ENCODE measurements around the gene TCF7L2.

The TCF7L2 gene

GRCh38 chr10:112912410-112912928 lies 37.6 kb upstream of the TCF7L2 start:
- no peak overlapping the region for H3K27ac ChIP-seq (replicated peaks)
- DNase-seq (ENCODE audit: low read depth in 1 of 2, low spot score in 1 of 2), result peak in 1 of 2 experiments; percentile 10
- no peak overlapping the region for H3K4me3 ChIP-seq (replicated peaks; ENCODE audit: insufficient read depth, low read length)
- H3K27me3 ChIP-seq (ENCODE audit: insufficient read depth, poor library complexity, severe bottlenecking), result no peaks in the 10 kb centered on the region
- TF ChIP-seq SPI1 (IDR thresholded peaks at IDR 0.05; ENCODE audit: borderline replicate concordance, low read depth) (no peak), GABPA (IDR thresholded peaks at IDR 0.05; ENCODE audit: low read depth) (no peak), POLR2AphosphoS5 (IDR thresholded peaks at IDR 0.05; ENCODE audit: low read depth) (no peak)
- TF ChIP-seq, protein P1, sequence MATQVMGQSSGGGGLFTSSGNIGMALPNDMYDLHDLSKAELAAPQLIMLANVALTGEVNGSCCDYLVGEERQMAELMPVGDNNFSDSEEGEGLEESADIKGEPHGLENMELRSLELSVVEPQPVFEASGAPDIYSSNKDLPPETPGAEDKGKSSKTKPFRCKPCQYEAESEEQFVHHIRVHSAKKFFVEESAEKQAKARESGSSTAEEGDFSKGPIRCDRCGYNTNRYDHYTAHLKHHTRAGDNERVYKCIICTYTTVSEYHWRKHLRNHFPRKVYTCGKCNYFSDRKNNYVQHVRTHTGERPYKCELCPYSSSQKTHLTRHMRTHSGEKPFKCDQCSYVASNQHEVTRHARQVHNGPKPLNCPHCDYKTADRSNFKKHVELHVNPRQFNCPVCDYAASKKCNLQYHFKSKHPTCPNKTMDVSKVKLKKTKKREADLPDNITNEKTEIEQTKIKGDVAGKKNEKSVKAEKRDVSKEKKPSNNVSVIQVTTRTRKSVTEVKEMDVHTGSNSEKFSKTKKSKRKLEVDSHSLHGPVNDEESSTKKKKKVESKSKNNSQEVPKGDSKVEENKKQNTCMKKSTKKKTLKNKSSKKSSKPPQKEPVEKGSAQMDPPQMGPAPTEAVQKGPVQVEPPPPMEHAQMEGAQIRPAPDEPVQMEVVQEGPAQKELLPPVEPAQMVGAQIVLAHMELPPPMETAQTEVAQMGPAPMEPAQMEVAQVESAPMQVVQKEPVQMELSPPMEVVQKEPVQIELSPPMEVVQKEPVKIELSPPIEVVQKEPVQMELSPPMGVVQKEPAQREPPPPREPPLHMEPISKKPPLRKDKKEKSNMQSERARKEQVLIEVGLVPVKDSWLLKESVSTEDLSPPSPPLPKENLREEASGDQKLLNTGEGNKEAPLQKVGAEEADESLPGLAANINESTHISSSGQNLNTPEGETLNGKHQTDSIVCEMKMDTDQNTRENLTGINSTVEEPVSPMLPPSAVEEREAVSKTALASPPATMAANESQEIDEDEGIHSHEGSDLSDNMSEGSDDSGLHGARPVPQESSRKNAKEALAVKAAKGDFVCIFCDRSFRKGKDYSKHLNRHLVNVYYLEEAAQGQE (IDR thresholded peaks at IDR 0.05; ENCODE audit: insufficient replicate concordance, low read depth), result no peak
- TF ChIP-seq, protein P2, sequence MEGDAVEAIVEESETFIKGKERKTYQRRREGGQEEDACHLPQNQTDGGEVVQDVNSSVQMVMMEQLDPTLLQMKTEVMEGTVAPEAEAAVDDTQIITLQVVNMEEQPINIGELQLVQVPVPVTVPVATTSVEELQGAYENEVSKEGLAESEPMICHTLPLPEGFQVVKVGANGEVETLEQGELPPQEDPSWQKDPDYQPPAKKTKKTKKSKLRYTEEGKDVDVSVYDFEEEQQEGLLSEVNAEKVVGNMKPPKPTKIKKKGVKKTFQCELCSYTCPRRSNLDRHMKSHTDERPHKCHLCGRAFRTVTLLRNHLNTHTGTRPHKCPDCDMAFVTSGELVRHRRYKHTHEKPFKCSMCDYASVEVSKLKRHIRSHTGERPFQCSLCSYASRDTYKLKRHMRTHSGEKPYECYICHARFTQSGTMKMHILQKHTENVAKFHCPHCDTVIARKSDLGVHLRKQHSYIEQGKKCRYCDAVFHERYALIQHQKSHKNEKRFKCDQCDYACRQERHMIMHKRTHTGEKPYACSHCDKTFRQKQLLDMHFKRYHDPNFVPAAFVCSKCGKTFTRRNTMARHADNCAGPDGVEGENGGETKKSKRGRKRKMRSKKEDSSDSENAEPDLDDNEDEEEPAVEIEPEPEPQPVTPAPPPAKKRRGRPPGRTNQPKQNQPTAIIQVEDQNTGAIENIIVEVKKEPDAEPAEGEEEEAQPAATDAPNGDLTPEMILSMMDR (IDR thresholded peaks at IDR 0.05; ENCODE audit: insufficient read depth, low read length), result no peak

GRCh38 chr10:112913255-112913654 lies 36.8 kb upstream of the TCF7L2 start:
- DNase-seq (ENCODE audit: low read depth in 1 of 2, low spot score in 1 of 2), result no peak
- Histone ChIP-seq H3K27ac (replicated peaks) (no peak overlapping the region; the same call in 1 of the 2 replicates), H3K27me3 (ENCODE audit: insufficient read depth, poor library complexity, severe bottlenecking) (no peaks in the 10 kb centered on the region), H3K4me3 (replicated peaks; ENCODE audit: insufficient read depth, low read length) (no peak overlapping the region)
- TF ChIP-seq, protein P2 (IDR thresholded peaks at IDR 0.05; ENCODE audit: insufficient read depth, low read length), result no peak
- no peak for TF ChIP-seq SPI1 (IDR thresholded peaks at IDR 0.05; ENCODE audit: borderline replicate concordance, low read depth)
- no peak for TF ChIP-seq POLR2AphosphoS5 (IDR thresholded peaks at IDR 0.05; ENCODE audit: low read depth)
- TF ChIP-seq, protein P1 (IDR thresholded peaks at IDR 0.05; ENCODE audit: insufficient replicate concordance, low read depth), result no peak
- no peak for TF ChIP-seq GABPA (IDR thresholded peaks at IDR 0.05; ENCODE audit: low read depth)

DNA sequence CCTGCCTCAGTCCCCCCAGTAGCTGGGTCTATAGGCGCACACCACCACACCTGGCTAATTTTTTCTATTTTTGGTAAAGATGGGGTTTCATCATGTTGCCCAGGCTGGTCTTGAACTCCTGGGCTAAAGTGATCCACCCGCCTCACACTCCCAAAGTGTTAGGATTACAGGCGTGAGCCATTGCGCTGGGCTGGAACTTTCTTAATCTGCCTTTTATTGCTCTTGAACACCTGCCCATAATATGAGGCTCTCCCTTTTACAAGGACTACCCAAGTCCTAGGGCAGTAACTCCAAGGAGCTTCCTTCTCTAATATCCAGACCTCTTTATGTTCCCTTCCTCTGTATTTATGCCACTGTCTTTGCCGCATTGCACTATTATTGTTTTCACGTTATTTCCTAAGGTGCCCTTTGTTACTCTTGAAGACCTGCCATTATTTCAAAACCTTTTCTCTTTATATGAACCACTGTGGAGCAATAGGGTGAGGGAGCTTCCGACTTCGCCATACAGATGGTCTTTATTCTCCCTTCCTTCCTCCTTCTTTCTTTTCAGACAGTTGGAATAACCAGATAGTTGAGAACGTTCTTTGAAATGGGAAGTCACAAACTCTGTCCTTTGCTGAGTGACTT lies 36.3 kb upstream of the TCF7L2 start:
- no peaks in the 10 kb centered on the region for H3K27me3 ChIP-seq (ENCODE audit: insufficient read depth, poor library complexity, severe bottlenecking)
- TF ChIP-seq, protein P2 (IDR thresholded peaks at IDR 0.05; ENCODE audit: insufficient read depth, low read length), result no peak

More for the DNA sequence above, 36.3 kb upstream of the TCF7L2 start:
- Histone ChIP-seq H3K4me3 (replicated peaks; ENCODE audit: insufficient read depth, low read length) (no peak overlapping the region), H3K27ac (replicated peaks) (no peak overlapping the region; the same call in 1 of the 2 replicates)
- peak; percentile 28 to 62 for DNase-seq (ENCODE audit: low read depth in 1 of 2, low spot score in 1 of 2)
